ENCODE measurements around the gene PDE4B. TPM values are rescaled to one million over a fixed set of nuclear protein-coding genes. Genes with fewer than 3 reads are reported as not detected.

Gene PDE4B
- total RNA-seq, 1 donor from 2014 or later: 7.2 TPM

DNA sequence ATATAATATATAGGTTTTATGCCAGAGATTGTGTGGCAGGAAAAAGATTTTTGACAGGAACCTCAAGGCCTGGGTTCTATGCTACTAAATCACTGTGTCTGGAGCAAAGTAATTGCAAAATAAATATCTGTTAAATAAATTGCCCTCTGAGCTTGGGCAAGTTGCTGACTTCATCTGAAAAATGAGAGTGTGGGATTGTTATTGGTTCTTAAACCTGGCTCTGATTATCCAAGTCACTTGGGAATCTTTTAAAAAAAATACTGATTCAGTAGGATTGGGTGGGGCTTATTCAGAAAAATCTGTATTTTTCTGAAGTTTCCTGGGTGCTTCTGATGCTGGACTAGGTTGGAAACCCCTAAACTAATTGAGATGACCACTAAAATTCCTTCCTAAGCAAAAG is 567.1 kb downstream of the PDE4B start:
- H3K9me3 Mint-ChIP-seq (ENCODE audit: unreplicated experiment): no peaks in the 10 kb centered on the region
- no peak for DNase-seq
- no peaks in the 10 kb centered on the region for H3K36me3 Mint-ChIP-seq (ENCODE audit: unreplicated experiment)
- H3K27me3 Mint-ChIP-seq (ENCODE audit: unreplicated experiment): no peaks in the 10 kb centered on the region
- peaks cover 33% of the 10 kb centered on the region for H3K4me1 Mint-ChIP-seq (ENCODE audit: low read depth, unreplicated experiment)
- no peak for TF ChIP-seq CTCF (IDR thresholded peaks at IDR 0.05; ENCODE audit: partially characterized antibody, unreplicated experiment)
- no peak overlapping the region for H3K4me3 Mint-ChIP-seq (ENCODE audit: unreplicated experiment)
- peak overlapping the region; percentile 57 for H3K27ac Mint-ChIP-seq (ENCODE audit: unreplicated experiment)

- Mint-ChIP-seq H3K4me1 (ENCODE audit: low read depth, unreplicated experiment) (peaks cover 32% of the 10 kb centered on the region), H3K27ac (ENCODE audit: unreplicated experiment) (peak overlapping the region; percentile 57), H3K4me3 (ENCODE audit: unreplicated experiment) (peak overlapping the region; percentile 10), H3K36me3 (ENCODE audit: unreplicated experiment) (no peaks in the 10 kb centered on the region), H3K27me3 (ENCODE audit: unreplicated experiment) (no peaks in the 10 kb centered on the region), H3K9me3 (ENCODE audit: unreplicated experiment) (no peaks in the 10 kb centered on the region)
- TF ChIP-seq CTCF (IDR thresholded peaks at IDR 0.05; ENCODE audit: partially characterized antibody, unreplicated experiment): peak; percentile 51
- no peak for DNase-seq
These were observed 567.6 kb downstream of the PDE4B start for GRCh38 chr1:66360285-66360724.

- DNase-seq: no peak
- Mint-ChIP-seq H3K27ac (ENCODE audit: unreplicated experiment) (no peak overlapping the region), H3K9me3 (ENCODE audit: unreplicated experiment) (peaks cover 2% of the 10 kb centered on the region), H3K36me3 (ENCODE audit: unreplicated experiment) (no peaks in the 10 kb centered on the region), H3K4me1 (ENCODE audit: low read depth, unreplicated experiment) (peaks cover 10% of the 10 kb centered on the region), H3K27me3 (ENCODE audit: unreplicated experiment) (no peaks in the 10 kb centered on the region), H3K4me3 (ENCODE audit: unreplicated experiment) (no peak overlapping the region)
- no peak for TF ChIP-seq CTCF (IDR thresholded peaks at IDR 0.05; ENCODE audit: partially characterized antibody, unreplicated experiment)
These were observed 572.1 kb downstream of the PDE4B start for GRCh38 chr1:66364578-66365391.

DNA sequence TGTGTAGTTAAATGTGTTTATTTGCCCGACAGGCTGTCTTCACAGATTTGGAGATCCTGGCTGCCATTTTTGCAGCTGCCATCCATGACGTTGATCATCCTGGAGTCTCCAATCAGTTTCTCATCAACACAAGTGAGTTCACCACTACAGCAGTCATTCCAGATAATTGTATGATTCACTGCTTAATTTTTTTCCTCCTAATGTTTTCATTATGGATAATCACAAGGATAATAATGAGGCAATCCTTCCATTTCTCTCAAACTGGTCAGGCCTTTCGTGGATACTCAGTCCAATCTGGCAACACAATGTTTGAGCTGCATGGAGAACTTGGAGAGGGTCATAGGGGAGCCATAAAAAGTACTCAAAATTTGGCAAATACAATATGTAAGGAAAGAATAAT is 572.9 kb downstream of the PDE4B start:
- H3K27me3 Mint-ChIP-seq (ENCODE audit: unreplicated experiment): no peaks in the 10 kb centered on the region
- no peaks in the 10 kb centered on the region for H3K36me3 Mint-ChIP-seq (ENCODE audit: unreplicated experiment)
- no peak overlapping the region for H3K4me3 Mint-ChIP-seq (ENCODE audit: unreplicated experiment)
- peaks cover 4% of the 10 kb centered on the region for H3K4me1 Mint-ChIP-seq (ENCODE audit: low read depth, unreplicated experiment)
- H3K27ac Mint-ChIP-seq (ENCODE audit: unreplicated experiment): no peak overlapping the region
- H3K9me3 Mint-ChIP-seq (ENCODE audit: unreplicated experiment): peaks cover 4% of the 10 kb centered on the region
- no peak for DNase-seq
- TF ChIP-seq CTCF (IDR thresholded peaks at IDR 0.05; ENCODE audit: partially characterized antibody, unreplicated experiment): no peak

DNA sequence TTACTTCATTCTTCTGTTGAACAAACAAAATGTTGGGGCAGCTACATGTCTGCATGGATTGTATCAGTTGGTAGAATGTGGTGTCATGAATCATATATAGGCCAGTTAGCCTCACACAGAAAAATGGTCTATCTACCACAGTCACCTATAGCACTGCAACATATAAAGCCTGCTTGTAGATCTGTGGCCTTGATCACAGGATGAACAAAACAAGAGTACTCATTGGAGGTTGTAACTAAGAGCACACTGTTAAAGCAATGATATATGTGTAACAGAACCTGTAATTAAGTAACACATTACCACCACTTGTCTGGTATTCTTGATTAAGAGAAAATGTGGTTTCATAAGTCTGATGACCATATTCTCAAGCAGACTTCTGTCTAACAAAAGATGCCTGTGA is 573.9 kb downstream of the PDE4B start:
- Mint-ChIP-seq H3K36me3 (ENCODE audit: unreplicated experiment) (no peaks in the 10 kb centered on the region), H3K27ac (ENCODE audit: unreplicated experiment) (no peak overlapping the region), H3K4me3 (ENCODE audit: unreplicated experiment) (no peak overlapping the region), H3K27me3 (ENCODE audit: unreplicated experiment) (no peaks in the 10 kb centered on the region), H3K9me3 (ENCODE audit: unreplicated experiment) (peaks cover 4% of the 10 kb centered on the region), H3K4me1 (ENCODE audit: low read depth, unreplicated experiment) (no peaks in the 10 kb centered on the region)
- DNase-seq: no peak
- TF ChIP-seq CTCF (IDR thresholded peaks at IDR 0.05; ENCODE audit: partially characterized antibody, unreplicated experiment): no peak

All from glutamatergic neuron (in vitro differentiated cells).